GM12873 (cell line): ENCODE data around the gene HOXB9.

Experiments
- CTCF ChIP-seq: IDR thresholded peaks from 2 replicates; pipeline ENCODE4 v1.5.1; 2012; ENCODE audit warnings: low read depth, mild to moderate bottlenecking, moderate library complexity, low read length, control low read depth; ENCODE audit not compliant: insufficient read depth; ENCODE audit errors: missing control alignments

HOXB9 gene

GRCh38 chr17:48647103-48647962, 21.2 kb upstream of the HOXB9 start:
- TF ChIP-seq CTCF, result no peak

GRCh38 chr17:48646183-48647102, 20.3 kb upstream of the HOXB9 start:
- TF ChIP-seq CTCF, result no peak

GRCh38 chr17:48645639-48646182, 19.6 kb upstream of the HOXB9 start:
- TF ChIP-seq CTCF, result no peak

GRCh38 chr17:48644910-48645557, 18.9 kb upstream of the HOXB9 start:
- no peak for TF ChIP-seq CTCF

GRCh38 chr17:48644159-48644558, 18.0 kb upstream of the HOXB9 start:
- no peak for TF ChIP-seq CTCF

- TF ChIP-seq CTCF, result no peak
Measured at GRCh38 chr17:48643697-48644012, 17.5 kb upstream of the HOXB9 start.
